Testis (tissue), 3 donors: ENCODE data around the gene CDCA5. TPM values are rescaled to one million over a fixed set of nuclear protein-coding genes. Genes with fewer than 3 reads are reported as not detected.

ENCODE experiments used
- DNase-seq: peaks from one replicate; pipeline ENCODE4 v3.0.0-alpha.2; 2019
- H3K27ac ChIP-seq, 2 donors: fragments of 200-600 bp; sonication (generic); one replicate each; pipeline ENCODE4 v1.5.1; 2019
- H3K27me3 ChIP-seq: fragments of 200-600 bp; sonication (generic); one replicate; pipeline ENCODE4 v1.5.1; 2019
- H3K36me3 ChIP-seq: fragments of 200-600 bp; sonication (generic); one replicate; pipeline ENCODE4 v1.5.1; 2017; ENCODE audit warnings: low read depth; ENCODE audit errors: missing control alignments
- H3K4me1 ChIP-seq: fragments of 200-600 bp; sonication (generic); one replicate; pipeline ENCODE4 v1.5.1; 2019
- H3K4me3 ChIP-seq, 2 donors: fragments of 200-600 bp; sonication (generic); one replicate each; pipeline ENCODE4 v1.5.1; 2017 to 2019
- H3K9me3 ChIP-seq: fragments of 200-600 bp; sonication (generic); one replicate; pipeline ENCODE4 v1.5.1; 2017
- CTCF ChIP-seq, 3 experiments: fragments of 450-650 bp in 2 of 3; fragments of 200-600 bp in 1 of 3; sonication (generic) in 1 of 3; IDR thresholded peaks; one replicate each; pipeline ENCODE4 v1.5.1; 2016 to 2019; ENCODE audit warnings: antibody characterized with exemption in 3 of 3, mild to moderate bottlenecking in 2 of 3, moderate library complexity in 1 of 3
- POLR2A ChIP-seq: fragments of 450-650 bp; IDR thresholded peaks from one replicate; pipeline ENCODE4 v1.6.1; 2017; ENCODE audit warnings: antibody characterized with exemption, mild to moderate bottlenecking, moderate library complexity
- WGBS, 2 donors: methylation state at CpG; one replicate each; pipeline ENCODE4 v1.1.5; 2018; 5-methylcytosine and 5-hydroxymethylcytosine counted together
- intact Hi-C: fragments of 100-400 bp; cut with DNase I; formaldehyde crosslinking; loops from one replicate; pipeline ENCODE4 v1.15.1; 2023; ENCODE audit warnings: low total_unique reads
- polyA plus RNA-seq: library from polyadenylated mRNA; stranded (reverse); fragments of 350-450 nt; fragmentation: Illumina TruSeq; extraction: RNeasy Lipid Tissue Mini Kit (QIAGEN cat#74804); gene quantifications from one replicate; pipeline ENCODE4 v1.2.3, GENCODE V29; 2014; ENCODE audit warnings: low read depth, low replicate concordance; ENCODE audit not compliant: insufficient read depth
- total RNA-seq, 2 donors: library from RNA; depleted of rRNA; stranded (reverse); fragments of >200 nt; gene quantifications; one replicate each; pipeline ENCODE4 v1.2.3, GENCODE V29; 2016

Gene CDCA5
- total and polyA plus RNA-seq, 3 donors from 2014 or later: 28.5 to 93.3 (median 50.9) TPM

DNA sequence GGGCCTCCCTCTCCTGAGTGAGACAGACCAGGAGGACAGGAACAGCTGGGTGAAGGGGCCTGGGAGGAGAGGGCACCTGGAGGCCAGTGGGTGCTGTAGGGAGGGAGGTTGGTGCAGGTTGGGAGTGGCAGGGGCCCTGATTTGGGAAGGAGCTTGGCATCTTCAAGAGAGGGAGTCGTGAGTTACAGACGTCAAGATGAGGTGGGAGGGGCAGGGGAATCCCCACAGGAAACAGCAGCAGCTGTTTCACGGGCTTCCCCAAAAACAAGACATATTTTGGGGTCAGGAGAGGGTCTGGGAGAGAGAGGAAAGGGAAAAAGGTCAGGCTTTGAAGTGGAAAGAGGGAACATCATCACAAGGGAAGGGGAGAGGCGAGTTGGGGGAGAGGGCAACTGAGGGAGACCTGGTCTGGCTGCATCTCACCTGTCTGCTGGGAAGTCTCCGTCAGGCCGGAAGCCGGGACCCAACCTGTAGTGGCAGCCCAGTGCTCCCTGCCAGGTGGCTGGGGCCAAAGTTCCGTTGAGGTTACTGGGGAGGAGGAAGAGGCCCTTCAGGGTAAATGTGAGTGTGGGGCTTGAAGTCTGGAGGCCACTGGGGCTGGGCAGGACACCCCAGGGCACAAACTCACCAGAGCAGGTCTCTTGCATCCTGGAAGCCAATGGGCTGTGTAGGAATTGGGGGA, 29.9 kb downstream of the CDCA5 start:
- DNase-seq: no peak
- Histone ChIP-seq H3K27ac (no peak overlapping the region), H3K4me3 (no peak overlapping the region), H3K27me3 (no peaks in the 10 kb centered on the region), H3K36me3 (no peaks in the 10 kb centered on the region), H3K9me3 (no peaks in the 10 kb centered on the region), H3K4me1 (no peaks in the 10 kb centered on the region)
- WGBS, 2 donors: 55 to 57% methylated on average over 8 of the region's 8 CpGs
- TF ChIP-seq POLR2A: no peak
- intact Hi-C loops: no loop called here

DNA sequence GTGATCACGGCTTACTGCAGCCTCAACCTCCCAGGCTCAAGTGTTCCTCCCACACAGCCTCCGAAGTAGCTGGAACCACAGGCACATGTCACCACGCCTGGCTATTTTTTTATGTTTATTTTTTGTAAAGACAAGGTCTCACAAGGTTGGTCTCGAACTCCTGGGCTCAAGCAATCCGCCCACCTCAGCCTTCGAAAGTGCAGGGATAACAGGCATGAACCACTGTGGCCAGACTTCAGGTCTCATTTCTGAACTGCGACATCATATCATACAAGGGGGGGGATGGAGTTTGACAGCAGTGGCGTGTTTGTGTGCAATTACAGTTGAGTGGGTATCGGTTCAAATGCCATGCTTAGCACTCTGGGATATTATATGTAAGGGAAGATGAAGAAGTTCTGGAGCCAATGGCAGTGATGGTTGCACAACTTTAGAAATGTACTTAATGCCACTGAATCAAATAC, 32.4 kb downstream of the CDCA5 start:
- Histone ChIP-seq H3K27ac (no peak overlapping the region), H3K27me3 (no peaks in the 10 kb centered on the region), H3K36me3 (no peaks in the 10 kb centered on the region), H3K4me3 (no peak overlapping the region), H3K9me3 (no peaks in the 10 kb centered on the region), H3K4me1 (peaks cover 6% of the 10 kb centered on the region)
- TF ChIP-seq CTCF (IDR thresholded peaks at IDR 0.05): no peak
- TF ChIP-seq POLR2A: no peak
- 80 to 86% methylated on average over 9 of the region's 9 CpGs for WGBS, 2 donors
- intact Hi-C loops: no loop called here
- DNase-seq: no peak

GRCh38 chr11:65047581-65048422, 36.0 kb downstream of the CDCA5 start:
- H3K27ac ChIP-seq: no peak overlapping the region
- WGBS, 2 donors: 19% methylated on average over 35 to 56 of the region's 56 CpGs
- H3K36me3 ChIP-seq: no peaks in the 10 kb centered on the region
- peak overlapping the region; percentile 37 to 57 for H3K4me3 ChIP-seq
- H3K4me1 ChIP-seq: peaks cover 6% of the 10 kb centered on the region
- H3K9me3 ChIP-seq: no peaks in the 10 kb centered on the region
- peak; percentile 37 for DNase-seq
- no peaks in the 10 kb centered on the region for H3K27me3 ChIP-seq
- intact Hi-C loops: no loop called here
- no peak for TF ChIP-seq CTCF (IDR thresholded peaks at IDR 0.05)
- TF ChIP-seq POLR2A: no peak

GRCh38 chr11:65045728-65046127, 38.1 kb downstream of the CDCA5 start:
- 91 to 97% methylated on average over 5 to 7 of the region's 7 CpGs for WGBS, 2 donors
- H3K4me3 ChIP-seq: no peak overlapping the region
- peaks cover 6% of the 10 kb centered on the region for H3K4me1 ChIP-seq
- H3K36me3 ChIP-seq: no peaks in the 10 kb centered on the region
- TF ChIP-seq CTCF (IDR thresholded peaks at IDR 0.05) (no peak), POLR2A (no peak)
- H3K27me3 ChIP-seq: no peaks in the 10 kb centered on the region
- DNase-seq: no peak
- no peaks in the 10 kb centered on the region for H3K9me3 ChIP-seq
- H3K27ac ChIP-seq: no peak overlapping the region
- intact Hi-C loops: no loop called here

DNA sequence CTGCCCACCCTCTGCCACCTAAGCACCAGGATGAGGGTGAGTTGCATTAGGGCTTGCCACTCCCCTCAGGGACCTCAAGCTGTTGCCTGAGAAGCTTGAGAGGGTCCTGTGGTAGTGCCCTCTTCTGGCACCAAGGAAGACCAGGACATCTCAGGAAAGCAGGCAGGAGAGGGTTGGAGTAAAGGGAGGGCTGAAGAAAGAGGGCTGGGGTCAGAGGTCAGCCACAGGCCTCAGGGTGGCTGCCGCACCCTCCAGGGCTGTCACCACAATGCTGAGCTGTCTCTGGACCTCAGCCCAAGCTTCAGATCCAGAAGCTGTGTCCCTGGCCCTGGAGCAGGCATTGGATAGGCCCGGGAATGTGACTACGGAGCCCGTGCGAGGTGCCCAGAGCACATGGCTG, 38.8 kb downstream of the CDCA5 start:
- Histone ChIP-seq H3K27me3 (no peaks in the 10 kb centered on the region), H3K9me3 (no peaks in the 10 kb centered on the region), H3K4me3 (no peak overlapping the region), H3K4me1 (peaks cover 9% of the 10 kb centered on the region), H3K36me3 (no peaks in the 10 kb centered on the region), H3K27ac (no peak overlapping the region)
- intact Hi-C loops: no loop called here
- WGBS, 2 donors: 90 to 100% methylated on average over 2 to 5 of the region's 5 CpGs
- TF ChIP-seq CTCF (IDR thresholded peaks at IDR 0.05) (no peak), POLR2A (no peak)
- no peak for DNase-seq
